ENCODE results near the gene NUP54.

Gene NUP54

GRCh38 chr4:76067652-76068286 is 80.4 kb downstream of the NUP54 start:
- no peak for DNase-seq (ENCODE audit: low spot score)

GRCh38 chr4:76066546-76066945 is 81.7 kb downstream of the NUP54 start:
- DNase-seq (ENCODE audit: low spot score), result no peak

Data from left forelimb (tissue), 1 donor.